Heart right ventricle (tissue), 16 donors: ENCODE measurements around the gene RNF182. TPM values are rescaled to one million over a fixed set of nuclear protein-coding genes. Genes with fewer than 3 reads are reported as not detected.

ENCODE experiments used
- ATAC-seq, 8 donors: fragments of 200-7000 bp; cut with Tn5 transposase; one replicate each; pipeline ENCODE4 v1.9.1; 2020; ENCODE audit warnings: mild to moderate bottlenecking in 8 of 8, moderate library complexity in 8 of 8, moderate number of reproducible peaks in 1 of 8
- DNase-seq, 2 donors: peaks; one replicate each; pipeline ENCODE4 v3.0.0-alpha.2; 2020
- H3K27ac ChIP-seq, 10 donors: fragments of 200-600 bp; sonication (generic) in 2 of 10; one replicate each; pipeline versions ENCODE4 v1.5.0 to v1.8.0; 2020 to 2022; ENCODE audit warnings: mild to moderate bottlenecking in 3 of 10
- H3K27me3 ChIP-seq, 7 donors: fragments of 200-600 bp; one replicate each; pipeline ENCODE4 v1.8.0; 2021 to 2022; ENCODE audit warnings: mild to moderate bottlenecking in 2 of 7
- H3K36me3 ChIP-seq, 9 donors: fragments of 200-600 bp; sonication (generic) in 1 of 9; one replicate each; pipeline versions ENCODE4 v1.5.0 to v1.8.0; 2020 to 2022; ENCODE audit warnings: mild to moderate bottlenecking in 2 of 9
- H3K4me1 ChIP-seq, 9 donors: fragments of 200-600 bp; sonication (generic) in 1 of 9; one replicate each; pipeline versions ENCODE4 v1.5.0 to v1.8.0; 2020 to 2022; ENCODE audit warnings: mild to moderate bottlenecking in 4 of 9
- H3K4me3 ChIP-seq, 10 donors: fragments of 200-600 bp; sonication (generic) in 2 of 10; one replicate each; pipeline versions ENCODE4 v1.5.0 to v1.8.0; 2020 to 2022; ENCODE audit warnings: mild to moderate bottlenecking in 7 of 10, moderate library complexity in 2 of 10
- H3K9me3 ChIP-seq, 11 donors: fragments of 200-600 bp in 10 of 11; sonication (generic) in 2 of 11; one replicate each; pipeline versions ENCODE4 v1.5.0 to v1.8.0; 2013 to 2022; ENCODE audit warnings: mild to moderate bottlenecking in 2 of 11, control low read depth in 1 of 11, moderate library complexity in 1 of 11
- WGBS, 2 donors: extraction: QIAGEN DNeasy Blood & Tissue Kit; methylation state at CpG; one replicate each; pipeline ENCODE4 v1.1.7; 2013; ENCODE audit warnings: inconsistent platforms in 1 of 2; 5-methylcytosine and 5-hydroxymethylcytosine counted together
- intact Hi-C, 10 donors: fragments of 100-400 bp; cut with DNase I; formaldehyde crosslinking; loops; one replicate each; pipeline versions ENCODE4 v1.11.1 to v1.14.2; 2022
- polyA plus RNA-seq, 2 donors: library from polyadenylated mRNA; stranded (reverse); fragments of 200-250 nt; gene quantifications; one replicate each; pipeline ENCODE4 v1.2.3, GENCODE V29; 2013
- total RNA-seq, 10 donors: library from RNA; stranded (reverse); fragmentation: NEBNext Ultra II Directional in 3 of 10; extraction: Animal tissue kit (Norgen Biotek cat#: 25700) in 3 of 10; gene quantifications; one replicate each; pipeline versions ENCODE4 v1.2.1 to v1.2.4, GENCODE V29; 2021 to 2023
- TF ChIP-seq, protein P1 (sequence below), 9 donors: fragments of 200-600 bp; sonication (generic) in 2 of 9; IDR thresholded peaks; one replicate each; pipeline versions ENCODE4 v1.5.0 to v1.8.0; 2021 to 2022; ENCODE audit warnings: antibody characterized with exemption in 9 of 9, mild to moderate bottlenecking in 5 of 9, moderate library complexity in 1 of 9
- donor health status: Arrhythmogenic right ventricular cardiomyopathy.
- donor health status: ischemic (EF 13 %, LVEDD 7.1; RV severe dilation, severe dysfunction).
- donor health status: healthy with polysubstance abuse.
- donor health status: DM: no; HTN: yes; CAD: no.
- donor health status: DM: no; HTN: no; CAD: no.
- donor health status: ischemic (EF 25% LVEDD 6.9; RV normal size, moderate dysfunction).
- donor health status: ischemic (EF 25% LVEDD 5.7; RV mildly dilated, moderate dysfunction).
- donor health status: healthy.
- donor health status: DM: yes; HTN: yes; CAD: no.
- donor health status: Ischemic cardiomyopathy.
- donor health status: ischemic (EF 35%, LVEDD 5.7; RV mildly dilated, moderate dysfunction).
- donor health status: nonischemic (EF 11% LVEDD 7.7; RV severe dilation, severe dysfunction).
- donor health status: DM: yes; HTN: yes; CAD: no.
- donor health status: PGD.
- donor health status: ischemic (EF 29% LVEDD 5.4; RV normal size, mild dysfunction).
- donor health status: nonischemic (EF 23%, LVEDD 6.1; RV moderate dilation, normal function).

Gene RNF182
- total and polyA plus RNA-seq, 12 donors: 0.06 to 0.07 TPM; not detected in 10

DNA sequence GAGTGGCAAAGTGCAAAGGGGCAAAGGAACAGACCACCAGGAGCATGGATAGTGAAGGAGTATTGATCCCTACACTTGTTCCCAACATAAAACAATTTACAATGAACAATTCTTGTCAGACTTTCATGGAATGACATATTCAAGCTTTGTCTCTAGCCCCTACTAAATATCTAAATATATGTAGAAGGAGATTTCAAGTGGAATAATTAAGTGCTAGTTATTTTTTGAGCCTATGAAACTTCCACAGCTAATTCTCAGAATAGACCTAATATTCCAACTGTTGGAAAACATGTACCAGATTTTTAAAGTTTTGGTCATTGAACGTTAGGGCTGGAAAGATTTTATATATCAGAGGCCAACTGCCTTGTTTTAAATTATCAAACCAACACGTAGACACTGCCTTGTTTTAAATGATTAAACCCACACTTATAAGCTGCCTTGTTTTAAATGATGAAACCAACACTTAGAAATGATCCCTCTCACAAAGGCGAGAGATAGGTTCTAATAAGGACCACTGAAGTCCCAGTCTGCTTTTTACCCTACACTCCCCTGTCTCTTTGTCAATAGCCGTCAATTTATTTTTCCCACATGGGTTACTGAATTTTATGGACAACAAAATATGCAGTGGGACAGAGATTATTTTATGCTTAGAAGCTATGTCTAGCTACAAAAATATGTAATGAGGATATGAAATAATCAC, 62.1 kb downstream of the RNF182 start:
- intact Hi-C loops: no loop called here
- no peaks in the 10 kb centered on the region for H3K4me1 ChIP-seq
- DNase-seq: no peak
- H3K36me3 ChIP-seq: no peaks in the 10 kb centered on the region
- WGBS, 2 donors: 87 to 91% methylated on average over 4 of the region's 4 CpGs
- H3K27me3 ChIP-seq: peaks cover 0 to 72% (median 29%) of the 10 kb centered on the region in 7 donors
- ATAC-seq: no peak
- no peak overlapping the region for H3K4me3 ChIP-seq
- no peaks in the 10 kb centered on the region for H3K9me3 ChIP-seq
- no peak overlapping the region for H3K27ac ChIP-seq
- TF ChIP-seq, protein P1, sequence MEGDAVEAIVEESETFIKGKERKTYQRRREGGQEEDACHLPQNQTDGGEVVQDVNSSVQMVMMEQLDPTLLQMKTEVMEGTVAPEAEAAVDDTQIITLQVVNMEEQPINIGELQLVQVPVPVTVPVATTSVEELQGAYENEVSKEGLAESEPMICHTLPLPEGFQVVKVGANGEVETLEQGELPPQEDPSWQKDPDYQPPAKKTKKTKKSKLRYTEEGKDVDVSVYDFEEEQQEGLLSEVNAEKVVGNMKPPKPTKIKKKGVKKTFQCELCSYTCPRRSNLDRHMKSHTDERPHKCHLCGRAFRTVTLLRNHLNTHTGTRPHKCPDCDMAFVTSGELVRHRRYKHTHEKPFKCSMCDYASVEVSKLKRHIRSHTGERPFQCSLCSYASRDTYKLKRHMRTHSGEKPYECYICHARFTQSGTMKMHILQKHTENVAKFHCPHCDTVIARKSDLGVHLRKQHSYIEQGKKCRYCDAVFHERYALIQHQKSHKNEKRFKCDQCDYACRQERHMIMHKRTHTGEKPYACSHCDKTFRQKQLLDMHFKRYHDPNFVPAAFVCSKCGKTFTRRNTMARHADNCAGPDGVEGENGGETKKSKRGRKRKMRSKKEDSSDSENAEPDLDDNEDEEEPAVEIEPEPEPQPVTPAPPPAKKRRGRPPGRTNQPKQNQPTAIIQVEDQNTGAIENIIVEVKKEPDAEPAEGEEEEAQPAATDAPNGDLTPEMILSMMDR (IDR thresholded peaks at IDR 0.05): no peak

DNA sequence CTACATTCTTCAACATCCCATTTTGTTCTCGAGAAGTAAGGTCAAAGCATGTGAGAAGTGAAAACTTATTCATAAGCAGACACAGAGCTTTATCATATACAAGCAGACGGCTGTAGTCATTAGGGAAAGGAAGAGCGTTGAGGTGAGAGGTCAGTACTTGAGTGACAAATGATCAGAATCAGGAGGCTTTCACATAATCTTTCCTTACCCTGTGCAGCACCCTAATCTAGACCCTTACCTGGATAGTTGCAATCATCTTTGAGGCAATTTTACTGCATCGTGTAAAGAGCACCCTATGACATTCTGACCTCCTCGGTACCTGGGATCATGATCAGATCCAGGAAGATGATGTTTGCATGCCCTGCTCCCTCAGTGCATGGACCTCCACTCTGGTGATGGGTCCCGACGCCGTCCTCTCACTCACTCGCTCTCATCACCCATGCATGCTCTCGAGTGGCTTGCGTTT, 62.7 kb downstream of the RNF182 start:
- peaks cover 0 to 71% (median 29%) of the 10 kb centered on the region in 7 donors for H3K27me3 ChIP-seq
- H3K4me3 ChIP-seq: no peak overlapping the region
- ATAC-seq (no peak), DNase-seq (no peak)
- no peaks in the 10 kb centered on the region for H3K36me3 ChIP-seq
- TF ChIP-seq, protein P1 (IDR thresholded peaks at IDR 0.05): no peak
- no peaks in the 10 kb centered on the region for H3K9me3 ChIP-seq
- WGBS, 2 donors: 82 to 87% methylated on average over 11 of the region's 11 CpGs
- intact Hi-C loops: no loop called here
- H3K4me1 ChIP-seq: no peaks in the 10 kb centered on the region
- no peak overlapping the region for H3K27ac ChIP-seq

DNA sequence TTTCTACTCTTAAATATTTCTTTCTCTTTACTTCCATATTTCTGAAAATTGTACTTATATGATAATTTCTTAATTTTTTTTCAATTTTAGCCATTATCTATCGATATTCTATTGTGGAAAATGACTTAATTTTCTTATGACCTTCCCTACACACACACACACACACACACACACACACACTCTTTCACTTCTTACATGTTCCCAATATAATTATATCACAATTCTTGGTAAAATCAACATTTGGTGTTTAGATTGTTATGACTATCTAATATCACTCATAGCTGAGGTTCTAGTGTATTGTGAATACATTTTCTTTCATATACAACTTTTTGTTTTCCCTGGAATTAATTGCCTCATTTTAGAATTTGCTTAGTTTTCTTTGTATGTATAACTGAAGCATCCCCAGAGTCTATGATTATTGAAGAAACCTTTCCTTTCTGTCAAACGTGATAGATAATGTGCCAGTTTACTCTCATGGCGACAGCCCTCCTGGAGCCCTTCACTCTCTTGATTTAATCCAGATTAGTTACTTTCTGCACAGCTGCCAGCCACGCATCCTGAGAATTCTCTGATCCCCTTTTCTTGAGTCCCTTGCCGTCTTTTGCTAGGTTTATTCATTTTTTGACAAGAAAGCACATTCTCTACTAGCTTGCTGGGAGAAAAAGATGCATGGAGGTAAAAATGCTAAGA, 63.4 kb downstream of the RNF182 start:
- TF ChIP-seq, protein P1 (IDR thresholded peaks at IDR 0.05): no peak
- intact Hi-C loops: no loop called here

DNA sequence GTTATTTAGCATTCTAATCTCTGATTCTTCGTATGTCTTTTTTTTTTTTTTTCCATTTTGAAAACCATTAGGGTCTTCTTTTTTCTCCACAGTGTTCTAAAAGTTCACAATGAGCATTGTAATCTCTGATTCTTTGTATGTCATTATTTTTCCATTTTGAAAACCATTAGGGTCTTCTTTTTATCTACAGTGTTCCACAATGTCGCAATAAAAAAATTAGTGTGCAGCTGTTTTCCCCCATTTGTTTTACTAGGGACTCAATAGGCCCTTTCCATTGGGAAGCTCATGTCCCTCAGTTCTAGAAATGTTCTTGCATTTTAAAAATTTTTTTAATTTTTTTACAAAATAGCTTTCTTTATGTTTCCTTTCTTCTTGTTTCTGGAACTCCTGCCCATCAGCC, 64.2 kb downstream of the RNF182 start:
- TF ChIP-seq, protein P1 (IDR thresholded peaks at IDR 0.05): no peak
- Histone ChIP-seq H3K4me3 (no peak overlapping the region), H3K4me1 (no peaks in the 10 kb centered on the region), H3K36me3 (no peaks in the 10 kb centered on the region), H3K27ac (no peak overlapping the region), H3K27me3 (peaks cover 0 to 61% (median 27%) of the 10 kb centered on the region in 7 donors), H3K9me3 (no peaks in the 10 kb centered on the region)
- no peak for DNase-seq
- intact Hi-C loops: no loop called here
- ATAC-seq: no peak
- WGBS, 2 donors: 75 to 80% methylated on average over 2 of the region's 2 CpGs

More for the DNA sequence above, 63.4 kb downstream of the RNF182 start:
- ATAC-seq (no peak), DNase-seq (no peak)
- Histone ChIP-seq H3K4me3 (no peak overlapping the region), H3K36me3 (no peaks in the 10 kb centered on the region), H3K9me3 (no peaks in the 10 kb centered on the region), H3K27me3 (peaks cover 0 to 63% (median 27%) of the 10 kb centered on the region in 7 donors), H3K4me1 (no peaks in the 10 kb centered on the region), H3K27ac (no peak overlapping the region)
- 66% methylated on average over 5 of the region's 5 CpGs for WGBS, 2 donors
